ENCODE results near the gene KNDC1.

The KNDC1 gene

GRCh38 chr10:133183646-133184378, 23.8 kb downstream of the KNDC1 start:
- POLR2A ChIA-PET: no interaction called here

GRCh38 chr10:133184591-133185244, 24.7 kb downstream of the KNDC1 start:
- no peaks in the 10 kb centered on the region for H3K4me1 ChIP-seq (ENCODE audit: control insufficient read depth, insufficient read depth, low read length)
- peak; percentile 55 for TF ChIP-seq HIC1 (tag by site-specific recombination; IDR thresholded peaks at IDR 0.05)
- TF ChIP-seq ZNF404 (tag by site-specific recombination; IDR thresholded peaks at IDR 0.05): no peak
- no peak overlapping the region for H3K4me3 ChIP-seq (ENCODE audit: low read depth, low read length)
- CTCF ChIA-PET: no interaction called here
- POLR2A ChIA-PET: no interaction called here
- H3K36me3 ChIP-seq (ENCODE audit: control insufficient read depth in 2 of 2, insufficient read depth in 1 of 2, low read length in 2 of 2): peaks cover 0 to 9% of the 10 kb centered on the region in 2 experiments; a peak in 1 of 3 replicates
- H3K27ac ChIP-seq (ENCODE audit: extremely low read depth, low read depth, low read length): no peak overlapping the region
- H3K9me3 ChIP-seq (ENCODE audit: control insufficient read depth, insufficient read depth, low read depth, low read length): no peaks in the 10 kb centered on the region

More at GRCh38 chr10:133183646-133184378, 23.8 kb downstream of the KNDC1 start:
- Histone ChIP-seq H3K4me1 (ENCODE audit: control insufficient read depth, insufficient read depth, low read length) (no peaks in the 10 kb centered on the region), H3K36me3 (ENCODE audit: control insufficient read depth in 2 of 2, insufficient read depth in 1 of 2, low read length in 2 of 2) (peaks cover 0 to 9% of the 10 kb centered on the region in 2 experiments; a peak in 1 of 3 replicates), H3K9me3 (ENCODE audit: control insufficient read depth, insufficient read depth, low read depth, low read length) (no peaks in the 10 kb centered on the region), H3K27ac (ENCODE audit: extremely low read depth, low read depth, low read length) (no peak overlapping the region), H3K4me3 (ENCODE audit: low read depth, low read length) (no peak overlapping the region)
- CTCF ChIA-PET: no interaction called here
- TF ChIP-seq ZSCAN4 (tag by site-specific recombination; IDR thresholded peaks at IDR 0.05) (peak; percentile 100), SP3 (tag by site-specific recombination; IDR thresholded peaks at IDR 0.05) (no peak), ZNF10 (tag by site-specific recombination; IDR thresholded peaks at IDR 0.05) (no peak)

- ChIA-PET CTCF (no interaction called here), POLR2A (no interaction called here)
- Histone ChIP-seq H3K36me3 (ENCODE audit: control insufficient read depth in 2 of 2, insufficient read depth in 1 of 2, low read length in 2 of 2) (peaks cover 0 to 9% of the 10 kb centered on the region in 2 experiments; a peak in 1 of 3 replicates), H3K4me3 (ENCODE audit: low read depth, low read length) (no peak overlapping the region), H3K27ac (ENCODE audit: extremely low read depth, low read depth, low read length) (no peak overlapping the region), H3K4me1 (ENCODE audit: control insufficient read depth, insufficient read depth, low read length) (no peaks in the 10 kb centered on the region), H3K9me3 (ENCODE audit: control insufficient read depth, insufficient read depth, low read depth, low read length) (no peaks in the 10 kb centered on the region)
- TF ChIP-seq ZNF423 (tag by site-specific recombination; IDR thresholded peaks at IDR 0.05): no peak
- no peak for TF ChIP-seq RBAK (tag by site-specific recombination; IDR thresholded peaks at IDR 0.05)
- no peak for TF ChIP-seq ZNF324 (tag by site-specific recombination; IDR thresholded peaks at IDR 0.05)
- no peak for TF ChIP-seq ZNF302 (tag by site-specific recombination; IDR thresholded peaks at IDR 0.05; ENCODE audit: low read depth)
- no peak for TF ChIP-seq SP3 (tag by site-specific recombination; IDR thresholded peaks at IDR 0.05)
- no peak for TF ChIP-seq ZNF785 (tag by site-specific recombination; IDR thresholded peaks at IDR 0.05)
- no peak for TF ChIP-seq ZNF280C (tag by site-specific recombination; IDR thresholded peaks at IDR 0.05)
- no peak for TF ChIP-seq ZSCAN23 (tag by site-specific recombination; IDR thresholded peaks at IDR 0.05)
- TF ChIP-seq ZBTB44 (tag by site-specific recombination; IDR thresholded peaks at IDR 0.05): no peak
- no peak for TF ChIP-seq ZNF155 (tag by site-specific recombination; IDR thresholded peaks at IDR 0.05)
- TF ChIP-seq ZNF530 (tag by site-specific recombination; IDR thresholded peaks at IDR 0.05; ENCODE audit: low read depth): no peak
These were observed 25.4 kb downstream of the KNDC1 start for GRCh38 chr10:133185421-133185820.
